CD4-positive, alpha-beta memory T cell (primary cell): Measurements from ENCODE around the gene PDZK1IP1. TPM values are rescaled to one million over a fixed set of nuclear protein-coding genes. Genes with fewer than 3 reads are reported as not detected.

ENCODE experiments used
- CTCF ChIA-PET: fragments of 350-600 bp; sonication (Branson Sonifier 250); formaldehyde crosslinking; loops from one replicate; lab custom pipeline; 2021; ENCODE audit warnings: inconsistent platforms; ENCODE audit not compliant: partially characterized antibody; lab: Charles Lee
- POLR2A ChIA-PET: fragments of 350-600 bp; sonication (Branson Sonifier 250); formaldehyde crosslinking; loops from one replicate; lab custom pipeline; 2021; ENCODE audit not compliant: partially characterized antibody; lab: Charles Lee
- DNase-seq, 5 donors: peaks; one replicate each; pipeline versions ENCODE4 v3.0.0 to v3.0.0-alpha.2; 2020 to 2022; ENCODE audit warnings: mixed read lengths in 1 of 5
- H3K27ac ChIP-seq: one replicate; pipeline ENCODE4 v1.7.0; 2013; ENCODE audit warnings: low read depth, low read length
- H3K27me3 ChIP-seq: 2 replicates; pipeline ENCODE4 v1.7.0; 2013; ENCODE audit warnings: mild to moderate bottlenecking, low read length, moderate library complexity; ENCODE audit not compliant: insufficient read depth
- H3K36me3 ChIP-seq: 2 replicates; pipeline ENCODE4 v1.7.0; 2013; ENCODE audit warnings: mild to moderate bottlenecking, low read length, moderate library complexity; ENCODE audit not compliant: insufficient read depth
- H3K4me1 ChIP-seq: 2 replicates; pipeline ENCODE4 v1.7.0; 2013; ENCODE audit warnings: mild to moderate bottlenecking, low read length, moderate library complexity; ENCODE audit not compliant: insufficient read depth
- H3K4me3 ChIP-seq, 2 donors: one replicate each; pipeline ENCODE4 v1.7.0; 2013; ENCODE audit warnings: low read length in 2 of 2, mild to moderate bottlenecking in 1 of 2
- H3K9me3 ChIP-seq, 2 donors: one replicate each; pipeline ENCODE4 v1.7.0; 2013; ENCODE audit warnings: low read length in 2 of 2, control low read depth in 1 of 2; ENCODE audit not compliant: control insufficient read depth in 1 of 2
- H3K27ac Mint-ChIP-seq, 7 donors: one replicate each; pipeline ENCODE4 v1.8.0; 2020 to 2021; ENCODE audit warnings: mixed read lengths in 7 of 7, mild to moderate bottlenecking in 6 of 7, inconsistent platforms in 3 of 7, moderate library complexity in 3 of 7
- H3K27me3 Mint-ChIP-seq, 2 donors: one replicate each; pipeline ENCODE4 v1.8.0; 2020 to 2021; ENCODE audit warnings: mixed read lengths in 2 of 2
- H3K36me3 Mint-ChIP-seq, 2 donors: one replicate each; pipeline ENCODE4 v1.8.0; 2020 to 2021; ENCODE audit warnings: mixed read lengths in 2 of 2, inconsistent platforms in 1 of 2, mild to moderate bottlenecking in 1 of 2
- H3K4me1 Mint-ChIP-seq, 4 donors: one replicate each; pipeline ENCODE4 v1.8.0; 2020 to 2021; ENCODE audit warnings: mixed read lengths in 4 of 4, mild to moderate bottlenecking in 1 of 4
- H3K4me3 Mint-ChIP-seq, 8 donors: one replicate each; pipeline ENCODE4 v1.8.0; 2020 to 2021; ENCODE audit warnings: mixed read lengths in 8 of 8, mild to moderate bottlenecking in 7 of 8, moderate library complexity in 6 of 8, inconsistent platforms in 3 of 8
- H3K9me3 Mint-ChIP-seq, 8 donors: one replicate each; pipeline ENCODE4 v1.8.0; 2020 to 2021; ENCODE audit warnings: mixed read lengths in 8 of 8, mild to moderate bottlenecking in 5 of 8, inconsistent platforms in 3 of 8, moderate library complexity in 1 of 8
- intact Hi-C: fragments of 100-400 bp; cut with micrococcal nuclease; formaldehyde crosslinking; loops from one replicate; pipeline ENCODE4 v1.15.1; 2023
- polyA plus RNA-seq, 2 donors: library from polyadenylated mRNA; unstranded; fragments of 300-500 nt; fragmentation: Illumina TruSeq; gene quantifications; one replicate each; pipeline ENCODE4 v1.2.3, GENCODE V29; 2021
- total RNA-seq, 2 experiments: library from RNA; stranded (reverse); gene quantifications; one replicate each; pipeline ENCODE4 v1.2.3, GENCODE V29; 2021

The PDZK1IP1 gene
- total and polyA plus RNA-seq, 4 experiments from 2014 or later: not detected

GRCh38 chr1:47183308-47184089 lies 6.3 kb downstream of the PDZK1IP1 start:
- Mint-ChIP-seq H3K36me3 (no peaks in the 10 kb centered on the region), H3K4me1 (peaks cover 5 to 12% (median 8%) of the 10 kb centered on the region in 4 donors), H3K4me3 (no peak overlapping the region), H3K27ac (no peak overlapping the region), H3K9me3 (no peaks in the 10 kb centered on the region), H3K27me3 (peaks cover 9 to 31% of the 10 kb centered on the region in 2 donors)
- POLR2A ChIA-PET: no interaction called here
- no peak overlapping the region for H3K4me3 ChIP-seq
- H3K9me3 ChIP-seq: no peaks in the 10 kb centered on the region
- H3K27me3 ChIP-seq: peaks cover 6% of the 10 kb centered on the region
- DNase-seq: no peak
- CTCF ChIA-PET: interaction anchor here (0.9 to 12.3 kb wide), 4 partner anchors 8 to 19 kb away, joined by 3 to 169 read pairs (median 10); partner anchors contain the start of gene PDZK1IP1
- no peak overlapping the region for H3K27ac ChIP-seq
- H3K4me1 ChIP-seq: peaks cover 7% of the 10 kb centered on the region
- H3K36me3 ChIP-seq: no peaks in the 10 kb centered on the region
- intact Hi-C loops: no loop called here

- Mint-ChIP-seq H3K27ac (no peak overlapping the region), H3K4me1 (peaks cover 5 to 12% (median 8%) of the 10 kb centered on the region in 4 donors), H3K9me3 (no peaks in the 10 kb centered on the region), H3K27me3 (peaks cover 9 to 31% of the 10 kb centered on the region in 2 donors), H3K36me3 (no peaks in the 10 kb centered on the region), H3K4me3 (no peak overlapping the region)
- ChIA-PET CTCF (interaction anchor here (1.0 to 12.3 kb wide), 3 partner anchors 9 to 80 kb away, joined by 3 to 169 read pairs (median 4); partner anchors contain the start of gene PDZK1IP1), POLR2A (no interaction called here)
- H3K4me3 ChIP-seq: no peak overlapping the region
- H3K9me3 ChIP-seq: no peaks in the 10 kb centered on the region
- H3K4me1 ChIP-seq: peaks cover 7% of the 10 kb centered on the region
- peaks cover 6% of the 10 kb centered on the region for H3K27me3 ChIP-seq
- no peaks in the 10 kb centered on the region for H3K36me3 ChIP-seq
- H3K27ac ChIP-seq: no peak overlapping the region
- intact Hi-C loops: no loop called here
- no peak for DNase-seq
Observed at GRCh38 chr1:47182676-47183235, 7.1 kb downstream of the PDZK1IP1 start.

GRCh38 chr1:47181955-47182675 lies 7.7 kb downstream of the PDZK1IP1 start:
- Histone ChIP-seq H3K36me3 (no peaks in the 10 kb centered on the region), H3K27me3 (peaks cover 6% of the 10 kb centered on the region), H3K27ac (no peak overlapping the region), H3K4me1 (peaks cover 7% of the 10 kb centered on the region), H3K9me3 (no peaks in the 10 kb centered on the region), H3K4me3 (no peak overlapping the region)
- Mint-ChIP-seq H3K9me3 (no peaks in the 10 kb centered on the region), H3K4me3 (no peak overlapping the region), H3K4me1 (peaks cover 5 to 12% (median 8%) of the 10 kb centered on the region in 4 donors), H3K27me3 (peaks cover 9 to 31% of the 10 kb centered on the region in 2 donors), H3K36me3 (no peaks in the 10 kb centered on the region), H3K27ac (no peak overlapping the region)
- CTCF ChIA-PET: interaction anchor here (1.0 to 12.3 kb wide), 2 partner anchors 9 to 81 kb away, joined by 4 to 169 read pairs; partner anchors contain the start of gene PDZK1IP1
- intact Hi-C loops: no loop called here
- POLR2A ChIA-PET: no interaction called here
- no peak for DNase-seq

GRCh38 chr1:47181095-47181954 lies 8.5 kb downstream of the PDZK1IP1 start:
- ChIA-PET POLR2A (no interaction called here), CTCF (interaction anchor here (1.0 to 12.3 kb wide), 3 partner anchors 10 to 81 kb away, joined by 3 to 169 read pairs (median 4); partner anchors contain the start of gene PDZK1IP1)
- Mint-ChIP-seq H3K27me3 (peaks cover 9 to 31% of the 10 kb centered on the region in 2 donors), H3K27ac (peak overlapping the region in 1 of 7 donors; percentile 81), H3K9me3 (no peaks in the 10 kb centered on the region), H3K4me3 (no peak overlapping the region), H3K4me1 (peaks cover 5 to 12% (median 8%) of the 10 kb centered on the region in 4 donors), H3K36me3 (no peaks in the 10 kb centered on the region)
- H3K9me3 ChIP-seq: no peaks in the 10 kb centered on the region
- H3K4me1 ChIP-seq: peaks cover 7% of the 10 kb centered on the region
- intact Hi-C loops: no loop called here
- no peak overlapping the region for H3K4me3 ChIP-seq
- no peak overlapping the region for H3K27ac ChIP-seq
- H3K27me3 ChIP-seq: peaks cover 6% of the 10 kb centered on the region
- no peaks in the 10 kb centered on the region for H3K36me3 ChIP-seq
- DNase-seq: no peak

- Mint-ChIP-seq H3K27ac (peak overlapping the region in 1 of 7 donors; percentile 81), H3K36me3 (no peaks in the 10 kb centered on the region), H3K4me1 (peaks cover 5 to 14% (median 8%) of the 10 kb centered on the region in 4 donors), H3K9me3 (no peaks in the 10 kb centered on the region), H3K27me3 (peaks cover 10 to 37% of the 10 kb centered on the region in 2 donors), H3K4me3 (peak overlapping the region in 1 of 8 donors; percentile 67)
- CTCF ChIA-PET: interaction anchor here (1.0 to 12.3 kb wide), 2 partner anchors 11 to 82 kb away, joined by 3 to 169 read pairs; partner anchors contain the start of gene PDZK1IP1
- Histone ChIP-seq H3K27ac (no peak overlapping the region), H3K4me3 (no peak overlapping the region), H3K9me3 (no peaks in the 10 kb centered on the region), H3K36me3 (no peaks in the 10 kb centered on the region), H3K27me3 (peaks cover 7% of the 10 kb centered on the region), H3K4me1 (peaks cover 7% of the 10 kb centered on the region)
- intact Hi-C loops: no loop called here
- DNase-seq: no peak
- POLR2A ChIA-PET: no interaction called here
Observed at GRCh38 chr1:47180603-47181094, 9.2 kb downstream of the PDZK1IP1 start.

GRCh38 chr1:47179988-47180563 lies 9.8 kb downstream of the PDZK1IP1 start:
- H3K27me3 Mint-ChIP-seq: peaks cover 15 to 42% of the 10 kb centered on the region in 2 donors
- Histone ChIP-seq H3K27me3 (peaks cover 10% of the 10 kb centered on the region), H3K4me3 (no peak overlapping the region), H3K9me3 (no peaks in the 10 kb centered on the region), H3K27ac (no peak overlapping the region), H3K36me3 (no peaks in the 10 kb centered on the region), H3K4me1 (peaks cover 7% of the 10 kb centered on the region)
- H3K4me3 Mint-ChIP-seq: peak overlapping the region in 2 of 8 donors; percentile 41 to 67
- ChIA-PET CTCF (interaction anchor here (0.6 to 12.3 kb wide), 15 partner anchors 11 to 546 kb away, joined by 3 to 169 read pairs (median 7); partner anchors contain the start of genes FOXD2, PDZK1IP1 and STIL), POLR2A (no interaction called here)
- H3K9me3 Mint-ChIP-seq: no peaks in the 10 kb centered on the region
- no peak overlapping the region for H3K27ac Mint-ChIP-seq
- H3K36me3 Mint-ChIP-seq: no peaks in the 10 kb centered on the region
- peaks cover 9 to 16% (median 13%) of the 10 kb centered on the region in 4 donors for H3K4me1 Mint-ChIP-seq
- intact Hi-C loops: loop anchor here (5.0 kb wide), 1 partner anchor 532 kb away; no protein-coding TSS in a partner anchor
- DNase-seq: no peak
